ENCODE measurements around the gene KCMF1.

Gene KCMF1

GRCh38 chr2:84970868-84971509 is at the start of gene KCMF1:
Gene KCMF1, plus strand, starts transcription at chr2:84971161. Its CDS starts 291 bp downstream, at chr2:84971452.
- DNase-seq = peak; percentile 85
- TF ChIP-seq CTCF (IDR thresholded peaks at IDR 0.05; ENCODE audit: low read depth, low read length) = no peak
- H3K27me3 ChIP-seq (ENCODE audit: insufficient read depth, low read depth, severe bottlenecking) = no peaks in the 10 kb centered on the region
- H3K36me3 ChIP-seq = peaks cover 19% of the 10 kb centered on the region
- H3K4me3 ChIP-seq (ENCODE audit: low read depth, low read length) = peak within 1 kb of the TSS; percentile 83
- peak within 1 kb of the TSS; percentile 98 for H3K27ac ChIP-seq
- H3K9me3 ChIP-seq (ENCODE audit: severe bottlenecking) = no peaks in the 10 kb centered on the region

GRCh38 chr2:84923009-84923408 is 48.0 kb upstream of the KCMF1 start:
- H3K36me3 ChIP-seq = no peaks in the 10 kb centered on the region
- H3K27ac ChIP-seq = no peak overlapping the region
- H3K9me3 ChIP-seq (ENCODE audit: severe bottlenecking) = no peaks in the 10 kb centered on the region
- no peaks in the 10 kb centered on the region for H3K27me3 ChIP-seq (ENCODE audit: insufficient read depth, low read depth, severe bottlenecking)
- TF ChIP-seq CTCF (IDR thresholded peaks at IDR 0.05; ENCODE audit: low read depth, low read length) = no peak
- DNase-seq = no peak
- no peak overlapping the region for H3K4me3 ChIP-seq (ENCODE audit: low read depth, low read length)

GRCh38 chr2:84924173-84925106 is 46.5 kb upstream of the KCMF1 start:
- no peak overlapping the region for H3K27ac ChIP-seq
- H3K27me3 ChIP-seq (ENCODE audit: insufficient read depth, low read depth, severe bottlenecking) = no peaks in the 10 kb centered on the region
- no peaks in the 10 kb centered on the region for H3K36me3 ChIP-seq
- no peak for DNase-seq
- no peak overlapping the region for H3K4me3 ChIP-seq (ENCODE audit: low read depth, low read length)
- H3K9me3 ChIP-seq (ENCODE audit: severe bottlenecking) = no peaks in the 10 kb centered on the region
- no peak for TF ChIP-seq CTCF (IDR thresholded peaks at IDR 0.05; ENCODE audit: low read depth, low read length)

GRCh38 chr2:84925336-84925723 is 45.6 kb upstream of the KCMF1 start:
- no peaks in the 10 kb centered on the region for H3K36me3 ChIP-seq
- no peaks in the 10 kb centered on the region for H3K27me3 ChIP-seq (ENCODE audit: insufficient read depth, low read depth, severe bottlenecking)
- no peak overlapping the region for H3K27ac ChIP-seq
- peak; percentile 10 for DNase-seq
- no peaks in the 10 kb centered on the region for H3K9me3 ChIP-seq (ENCODE audit: severe bottlenecking)
- TF ChIP-seq CTCF (IDR thresholded peaks at IDR 0.05; ENCODE audit: low read depth, low read length) = no peak
- H3K4me3 ChIP-seq (ENCODE audit: low read depth, low read length) = no peak overlapping the region

GRCh38 chr2:84925724-84926376 is 45.1 kb upstream of the KCMF1 start:
- peak; percentile 97 for DNase-seq
- peak; percentile 95 for TF ChIP-seq CTCF (IDR thresholded peaks at IDR 0.05; ENCODE audit: low read depth, low read length)
- Histone ChIP-seq H3K27me3 (ENCODE audit: insufficient read depth, low read depth, severe bottlenecking) (no peaks in the 10 kb centered on the region), H3K9me3 (ENCODE audit: severe bottlenecking) (no peaks in the 10 kb centered on the region), H3K4me3 (ENCODE audit: low read depth, low read length) (peak overlapping the region; percentile 69), H3K27ac (no peak overlapping the region), H3K36me3 (no peaks in the 10 kb centered on the region)

Data from WERI-Rb-1 (cell line).